GM21717 (cell line): ENCODE data around the gene SERTAD3.
"Not testable (repeated sequence)": the region's sequence is repeated elsewhere in the genome, so short reads cannot be mapped to it uniquely, and the experiment has no call there.

Source experiments
- ATAC-seq: cut with Tn5 transposase; IDR thresholded peaks from one replicate; pipeline ENCODE4 v1.9.1; 2021; ENCODE audit warnings: mild to moderate bottlenecking, moderate library complexity; ENCODE audit not compliant: unreplicated experiment

SERTAD3 gene

DNA sequence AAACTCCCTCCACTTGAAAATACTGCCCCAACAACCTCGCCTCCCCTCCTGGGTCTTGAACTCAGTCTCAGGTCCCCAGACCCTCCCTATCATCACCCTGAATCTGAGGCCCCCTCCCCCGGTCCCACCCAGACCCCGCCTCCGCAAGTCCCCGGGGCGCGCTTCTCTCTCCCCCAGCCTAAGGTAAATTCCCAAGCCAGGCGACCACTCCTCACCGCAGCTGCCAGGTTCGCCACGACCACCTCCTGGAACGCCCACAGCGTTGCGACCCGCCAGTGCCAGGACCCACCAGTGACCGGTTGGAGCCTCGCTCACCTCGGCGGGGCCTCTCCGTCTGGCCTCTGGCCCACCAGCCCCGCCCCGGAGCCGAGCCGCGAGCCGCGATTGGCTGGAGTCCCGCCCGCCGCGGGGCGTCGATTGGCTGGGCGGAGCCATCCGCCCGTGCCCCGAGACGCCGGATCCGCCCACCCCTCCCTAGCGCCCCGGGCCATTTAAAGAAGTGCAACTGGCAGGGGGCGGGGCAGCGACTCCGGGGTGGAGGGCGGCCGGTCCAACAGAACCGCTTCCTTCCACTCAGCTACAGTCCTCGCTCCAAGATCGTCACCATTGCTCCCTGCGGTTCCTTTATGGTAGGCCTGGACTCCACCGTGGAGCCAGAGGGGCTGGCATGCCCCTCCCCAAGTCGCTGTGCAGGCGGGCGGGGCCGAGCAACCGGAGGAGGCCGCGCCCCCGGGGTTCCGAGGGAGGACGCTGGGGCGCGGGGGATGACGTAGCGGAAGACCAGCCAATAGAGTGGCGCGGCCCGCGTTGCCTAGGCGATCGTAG is at the start of gene SERTAD3:
TSS of gene SERTAD3 (minus strand) at position 336 of the 825 bp plus-strand sequence. CDS start 2,255 bp downstream, outside the sequence.
- ATAC-seq: peak; percentile 53

- ATAC-seq: no peak
Observed at GRCh38 chr19:40493778-40494177, 49.6 kb upstream of the SERTAD3 start.

DNA sequence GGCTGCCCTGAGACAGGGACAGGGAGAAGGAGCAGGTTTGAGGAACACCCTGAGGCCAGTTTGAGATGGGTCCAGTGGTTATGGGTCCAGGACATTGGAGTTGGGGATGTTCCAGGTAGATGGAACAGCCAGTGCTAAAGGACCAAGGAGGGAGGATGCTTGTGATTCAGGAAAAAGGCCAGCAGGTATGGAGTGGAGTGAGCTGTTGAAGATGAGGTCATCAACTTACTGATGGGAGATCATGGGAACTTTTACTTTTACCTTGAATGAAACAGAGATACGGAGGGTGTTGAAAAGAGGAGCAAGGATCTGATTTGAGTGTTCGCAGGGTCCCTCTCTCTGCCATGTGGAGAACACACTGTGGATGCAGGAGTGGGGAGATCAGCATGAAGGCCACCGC is 48.1 kb upstream of the SERTAD3 start:
- no peak for ATAC-seq

DNA sequence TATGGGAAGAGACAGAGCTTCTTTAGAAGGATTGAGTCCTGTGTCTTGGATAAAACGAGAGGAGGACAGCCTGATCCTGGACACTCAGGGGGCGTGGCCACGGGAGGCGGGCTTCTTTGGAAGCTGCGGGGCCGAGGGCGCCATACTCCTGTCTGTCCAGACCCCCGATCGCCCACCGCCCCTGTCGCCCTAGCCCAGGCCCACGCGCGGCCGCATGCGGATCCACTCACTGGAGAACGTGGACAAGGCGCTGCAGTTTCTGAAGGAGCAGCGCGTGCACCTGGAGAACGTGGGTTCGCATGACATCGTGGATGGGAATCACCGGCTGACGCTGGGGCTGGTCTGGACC is 45.7 kb upstream of the SERTAD3 start:
- ATAC-seq: no peak

GRCh38 chr19:40486017-40486416 is 41.9 kb upstream of the SERTAD3 start:
- ATAC-seq: no peak

DNA sequence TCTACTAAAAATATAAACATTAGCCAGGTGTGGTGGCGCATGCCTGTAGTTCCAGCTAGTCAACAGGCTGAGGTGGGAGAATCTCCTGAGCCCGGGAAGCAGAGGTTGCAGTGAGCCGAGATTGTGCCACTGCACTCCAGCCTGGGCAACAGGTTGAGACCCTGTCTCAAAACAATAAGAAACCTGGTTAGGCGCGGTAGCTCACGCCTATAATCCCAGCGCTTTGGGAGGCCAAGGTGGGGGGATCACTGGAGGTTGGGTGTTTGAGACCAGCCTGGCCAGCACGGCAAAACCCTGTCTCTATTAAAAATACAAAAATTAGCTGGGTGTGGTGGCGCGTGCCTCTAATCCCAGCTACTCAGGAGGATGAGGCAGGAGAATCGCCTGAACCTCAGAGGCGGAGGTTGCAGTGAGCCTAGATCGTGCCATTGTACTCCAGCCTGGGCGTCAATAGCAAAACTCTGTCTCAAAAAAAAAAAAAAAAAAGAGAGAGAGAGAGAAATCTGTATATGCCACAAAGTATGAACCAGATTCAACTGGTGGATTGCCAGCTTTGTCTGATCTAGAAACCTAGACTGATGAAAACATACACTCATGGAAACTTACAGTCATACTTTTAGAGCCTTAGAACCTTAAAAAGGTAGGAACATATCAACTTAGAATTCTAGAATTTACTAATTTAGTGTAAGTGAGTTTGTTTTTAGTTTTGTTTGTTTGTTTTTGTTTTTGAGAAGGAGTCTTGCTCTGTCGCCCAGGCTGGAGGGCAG is 31.9 kb upstream of the SERTAD3 start:
- not testable (repeated sequence) for ATAC-seq

GRCh38 chr19:40474737-40475136 is 30.6 kb upstream of the SERTAD3 start:
- no peak for ATAC-seq

GRCh38 chr19:40472516-40472915 is 28.4 kb upstream of the SERTAD3 start:
- no peak for ATAC-seq

GRCh38 chr19:40471111-40471510 is 27.0 kb upstream of the SERTAD3 start:
- ATAC-seq: no peak

GRCh38 chr19:40469011-40469410 is 24.9 kb upstream of the SERTAD3 start:
- no peak for ATAC-seq

GRCh38 chr19:40466985-40467734 is 23.0 kb upstream of the SERTAD3 start, which contains the start of gene SPTBN4:
Gene SPTBN4, plus strand, starts transcription at chr19:40467001. Its CDS starts 5,621 bp downstream, at chr19:40472622.
- no peak for ATAC-seq

DNA sequence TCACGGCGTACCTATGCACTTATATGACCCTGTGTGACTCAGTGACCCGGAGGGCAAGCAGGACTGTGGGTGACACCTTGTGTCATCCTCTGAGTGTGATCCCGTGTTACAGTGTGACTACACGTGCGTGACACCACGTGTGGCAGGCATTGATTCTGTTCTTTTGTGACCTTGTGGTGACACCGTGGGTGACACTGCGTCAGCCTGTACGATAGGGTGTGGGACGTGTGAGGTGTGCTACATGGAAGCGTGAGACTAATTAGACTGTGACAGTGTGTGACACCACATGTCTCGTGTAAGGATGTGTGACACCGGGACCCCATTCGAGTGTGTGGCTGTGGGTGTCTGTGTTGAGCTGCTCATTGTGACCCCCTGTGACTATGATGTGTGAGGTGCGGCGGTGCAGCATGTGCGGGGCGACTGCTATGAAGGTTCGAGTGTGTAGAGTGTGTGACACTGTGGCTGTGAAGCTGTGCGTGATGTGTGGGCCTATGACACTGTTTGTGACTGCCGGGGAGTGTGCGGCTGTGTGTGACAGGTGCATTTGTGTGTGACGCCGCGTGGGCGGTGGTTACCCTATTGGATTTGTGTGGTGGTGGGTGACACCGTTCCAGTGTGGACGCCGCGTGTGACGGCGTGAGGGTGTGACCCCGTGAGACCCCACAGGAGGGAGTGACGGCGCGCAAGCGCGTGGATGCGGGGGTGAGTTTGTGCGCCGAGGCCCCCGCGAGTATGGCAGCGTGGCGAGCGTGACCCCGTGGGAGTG is 22.3 kb upstream of the SERTAD3 start:
- peak; percentile 25 for ATAC-seq

GRCh38 chr19:40465557-40466218 is 21.6 kb upstream of the SERTAD3 start, which contains the start of gene BLVRB:
Gene BLVRB, minus strand, starts transcription at chr19:40465745. Its CDS starts 57 bp downstream, at chr19:40465688.
- ATAC-seq: peak; percentile 68

DNA sequence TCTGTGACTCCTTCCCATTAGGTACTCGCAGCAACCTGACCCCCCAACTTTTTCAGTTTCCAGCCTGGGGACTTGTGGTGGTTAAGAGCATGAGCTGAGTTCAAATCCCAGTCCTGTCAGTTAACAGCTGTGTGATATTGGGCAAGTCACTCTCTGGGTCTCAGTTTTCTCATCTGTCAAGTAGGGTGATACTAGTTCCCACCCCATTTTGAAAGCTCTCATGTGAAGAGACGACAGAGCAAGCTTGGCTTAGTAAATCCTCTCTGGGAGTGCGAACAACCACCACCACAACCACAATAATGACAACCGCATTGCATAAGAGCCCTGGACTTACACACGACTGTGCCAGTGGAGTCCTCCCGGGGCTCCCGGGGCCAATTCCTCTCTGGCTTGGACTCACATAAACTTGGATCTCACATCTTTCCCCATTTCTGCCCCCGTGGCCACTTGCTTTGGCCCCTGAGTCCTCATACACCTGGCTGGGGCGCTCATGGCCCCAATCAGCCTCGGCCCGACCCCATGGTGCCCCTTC is 21.0 kb upstream of the SERTAD3 start:
- ATAC-seq: no peak

DNA sequence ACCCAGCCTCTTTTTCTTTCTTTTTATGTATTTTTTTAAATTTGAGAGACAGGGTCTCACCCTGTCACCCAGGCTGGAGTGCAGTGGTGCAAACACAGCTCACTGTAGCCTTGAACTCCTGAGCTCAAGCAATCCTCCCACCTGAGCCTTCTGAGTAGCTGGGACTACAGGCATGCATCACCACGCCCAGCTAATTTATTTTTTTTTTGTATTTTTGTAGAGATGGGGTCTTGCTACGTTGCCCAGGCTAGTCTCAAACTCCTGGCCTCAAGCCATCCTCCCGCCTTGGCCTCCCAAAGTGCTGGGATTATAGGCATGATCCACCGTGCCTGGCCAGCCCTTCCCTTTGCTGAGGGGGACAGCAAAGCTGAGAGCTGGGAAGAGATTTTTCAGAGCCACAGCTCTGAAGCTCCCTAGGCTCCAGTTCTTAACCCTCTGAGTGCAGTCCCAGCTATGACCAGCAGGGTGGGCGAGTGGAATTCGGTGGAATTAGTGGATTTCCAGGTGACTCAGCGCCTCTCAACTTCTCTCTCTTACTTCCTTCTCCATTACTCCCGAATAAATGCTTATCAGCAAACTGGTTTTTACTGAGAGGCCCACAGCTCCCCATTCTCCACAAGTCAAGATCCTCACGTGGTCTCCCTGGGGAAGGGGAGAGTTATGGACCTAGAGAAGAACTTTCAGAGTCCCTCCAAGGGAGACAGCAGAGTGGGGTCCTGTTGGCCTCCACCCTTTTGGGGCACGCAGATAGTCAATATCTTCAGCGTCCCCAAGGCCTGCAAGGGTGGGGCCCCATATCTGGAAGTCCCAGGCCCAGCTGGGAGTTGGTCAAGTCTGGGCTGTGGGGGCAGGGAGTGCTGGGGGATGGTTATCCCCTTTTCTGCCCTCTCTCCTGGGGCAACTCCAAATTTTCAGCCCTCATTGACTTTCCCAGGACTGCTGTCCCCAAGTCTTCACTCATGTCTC is 20.2 kb upstream of the SERTAD3 start:
- ATAC-seq: no peak

GRCh38 chr19:40463587-40464037 is 19.5 kb upstream of the SERTAD3 start:
- ATAC-seq: not testable (repeated sequence)

GRCh38 chr19:40461669-40462221 is 17.6 kb upstream of the SERTAD3 start:
- ATAC-seq: no peak

DNA sequence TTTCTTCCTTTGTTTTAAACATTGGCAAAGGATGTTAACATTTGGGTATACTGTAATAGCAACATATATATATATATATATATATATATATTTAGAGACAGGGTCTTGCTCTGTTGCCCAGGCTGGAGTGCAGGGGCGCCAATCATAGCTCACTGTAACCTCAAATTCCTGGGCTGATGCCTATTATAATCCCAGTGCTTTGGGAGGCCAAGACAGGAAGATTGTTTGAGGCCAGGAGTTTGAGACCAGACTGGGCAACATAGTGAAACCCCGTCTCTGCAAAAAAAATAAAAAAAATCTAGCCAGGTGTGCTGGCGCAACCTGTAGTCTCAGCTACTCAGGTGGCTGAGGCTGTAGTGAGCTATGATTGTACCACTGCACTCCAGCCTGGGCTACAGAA is 16.1 kb upstream of the SERTAD3 start:
- no peak for ATAC-seq
